B cell (primary cell): ENCODE data around the gene SLC35D2.

Experiments used
- CTCF ChIP-seq: fragments of 200-600 bp; IDR thresholded peaks from one replicate; pipeline ENCODE4 v1.8.0; 2022; ENCODE audit warnings: antibody characterized with exemption, mild to moderate bottlenecking
- EZH2 ChIP-seq: IDR thresholded peaks from 2 replicates; pipeline ENCODE4 v1.6.1; 2012; ENCODE audit warnings: borderline replicate concordance, low read depth, mild to moderate bottlenecking, moderate library complexity, low read length; ENCODE audit not compliant: insufficient read depth, poor library complexity, severe bottlenecking

GRCh38 chr9:96417661-96418082, 34.2 kb upstream of the SLC35D2 start:
- TF ChIP-seq CTCF (no peak), EZH2 (no peak)
